GM12801 (cell line): ENCODE data around the gene VAV1.

Experiments
- CTCF ChIP-seq: IDR thresholded peaks from one replicate; pipeline ENCODE4 v1.5.1; 2011; ENCODE audit warnings: control low read depth; ENCODE audit not compliant: insufficient read length; ENCODE audit errors: extremely low read depth

The VAV1 gene

GRCh38 chr19:6861683-6862286 is 89.3 kb downstream of the VAV1 start:
- TF ChIP-seq CTCF = no peak

GRCh38 chr19:6862673-6863078 is 90.2 kb downstream of the VAV1 start:
- TF ChIP-seq CTCF = no peak

GRCh38 chr19:6864325-6864940 is 91.9 kb downstream of the VAV1 start:
- TF ChIP-seq CTCF = no peak

GRCh38 chr19:6865849-6866248 is 93.3 kb downstream of the VAV1 start:
- no peak for TF ChIP-seq CTCF

- no peak for TF ChIP-seq CTCF
Observed at GRCh38 chr19:6866741-6867151, 94.2 kb downstream of the VAV1 start.

GRCh38 chr19:6868351-6868750 is 95.8 kb downstream of the VAV1 start:
- TF ChIP-seq CTCF = no peak

- no peak for TF ChIP-seq CTCF
Observed at GRCh38 chr19:6873708-6874431, 101.4 kb downstream of the VAV1 start.
